ENCODE results near the gene CTTNBP2. TPM values are rescaled to one million over a fixed set of nuclear protein-coding genes. Genes with fewer than 3 reads are reported as not detected.

CTTNBP2 gene
- total and polyA plus RNA-seq, 2 of the 4 experiments (the other 2 are of a cell fraction), result 6.6 to 11.3 TPM

DNA sequence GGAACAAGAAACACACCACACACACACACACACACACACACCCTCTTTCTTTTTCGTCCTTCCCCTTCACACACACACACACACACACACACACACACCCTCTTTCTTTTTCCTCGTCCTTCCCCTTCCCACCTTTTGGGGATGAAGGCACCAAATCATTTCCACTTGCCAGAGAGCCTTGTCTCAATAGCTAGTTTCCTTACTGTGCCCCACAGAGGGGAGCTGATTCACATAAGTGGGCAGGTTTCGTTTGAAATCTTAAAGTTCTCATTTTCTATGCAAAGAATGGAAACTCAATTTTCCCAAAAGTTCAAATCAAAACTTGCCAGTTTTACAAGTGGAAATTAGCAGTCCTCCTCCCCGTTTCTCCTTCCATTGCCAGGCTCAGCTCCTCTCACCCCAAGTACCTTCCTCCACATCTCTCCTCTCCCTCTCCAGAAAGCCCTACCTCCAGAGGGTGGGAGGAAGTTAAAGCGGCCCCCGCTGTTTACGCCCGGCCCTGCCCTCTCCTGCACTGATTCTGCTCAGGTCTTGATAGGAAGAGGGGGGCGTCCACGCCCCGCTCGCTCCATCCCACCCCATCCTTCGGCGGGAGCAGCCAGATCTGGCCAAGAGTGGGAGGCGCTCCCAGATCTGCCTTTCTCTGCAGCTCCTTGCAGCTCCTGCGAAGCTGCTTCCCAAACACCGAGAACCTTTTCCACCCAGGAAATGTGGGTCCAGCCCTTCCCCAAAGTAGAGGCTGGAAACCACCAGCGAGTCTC lies 1.3 kb downstream of the CTTNBP2 start (continued):
- no peak for TF ChIP-seq NFE2L2 (IDR thresholded peaks at IDR 0.05; ENCODE audit: low read depth, low read length)
- TF ChIP-seq CEBPB (IDR thresholded peaks at IDR 0.05; ENCODE audit: low read depth, low read length), result no peak
- TF ChIP-seq, protein P1, sequence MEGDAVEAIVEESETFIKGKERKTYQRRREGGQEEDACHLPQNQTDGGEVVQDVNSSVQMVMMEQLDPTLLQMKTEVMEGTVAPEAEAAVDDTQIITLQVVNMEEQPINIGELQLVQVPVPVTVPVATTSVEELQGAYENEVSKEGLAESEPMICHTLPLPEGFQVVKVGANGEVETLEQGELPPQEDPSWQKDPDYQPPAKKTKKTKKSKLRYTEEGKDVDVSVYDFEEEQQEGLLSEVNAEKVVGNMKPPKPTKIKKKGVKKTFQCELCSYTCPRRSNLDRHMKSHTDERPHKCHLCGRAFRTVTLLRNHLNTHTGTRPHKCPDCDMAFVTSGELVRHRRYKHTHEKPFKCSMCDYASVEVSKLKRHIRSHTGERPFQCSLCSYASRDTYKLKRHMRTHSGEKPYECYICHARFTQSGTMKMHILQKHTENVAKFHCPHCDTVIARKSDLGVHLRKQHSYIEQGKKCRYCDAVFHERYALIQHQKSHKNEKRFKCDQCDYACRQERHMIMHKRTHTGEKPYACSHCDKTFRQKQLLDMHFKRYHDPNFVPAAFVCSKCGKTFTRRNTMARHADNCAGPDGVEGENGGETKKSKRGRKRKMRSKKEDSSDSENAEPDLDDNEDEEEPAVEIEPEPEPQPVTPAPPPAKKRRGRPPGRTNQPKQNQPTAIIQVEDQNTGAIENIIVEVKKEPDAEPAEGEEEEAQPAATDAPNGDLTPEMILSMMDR (conservative IDR thresholded peaks at IDR 0.05; ENCODE audit: low read depth, low read length), result no peak
- no peak for TF ChIP-seq MAFK (IDR thresholded peaks at IDR 0.05; ENCODE audit: low read depth, low read length)
- TF ChIP-seq RCOR1 (IDR thresholded peaks at IDR 0.05; ENCODE audit: insufficient replicate concordance, low read length), result no peak
